GM12873 (cell line): ENCODE results near the gene NAA16.

Source experiments
- CTCF ChIP-seq: IDR thresholded peaks from 2 replicates; pipeline ENCODE4 v1.5.1; 2012; ENCODE audit warnings: low read depth, mild to moderate bottlenecking, moderate library complexity, low read length, control low read depth; ENCODE audit not compliant: insufficient read depth; ENCODE audit errors: missing control alignments

Gene NAA16

GRCh38 chr13:41294914-41295313 is 16.2 kb upstream of the NAA16 start:
- TF ChIP-seq CTCF: no peak

GRCh38 chr13:41295973-41296372 is 15.1 kb upstream of the NAA16 start:
- TF ChIP-seq CTCF: no peak

- no peak for TF ChIP-seq CTCF
Observed at GRCh38 chr13:41296879-41297646, 14.0 kb upstream of the NAA16 start.

- no peak for TF ChIP-seq CTCF
Observed at GRCh38 chr13:41299316-41300094, 11.6 kb upstream of the NAA16 start.

GRCh38 chr13:41302743-41303142 is 8.3 kb upstream of the NAA16 start:
- no peak for TF ChIP-seq CTCF

GRCh38 chr13:41304551-41304950 is 6.5 kb upstream of the NAA16 start:
- no peak for TF ChIP-seq CTCF
